ENCODE results near the gene GAP43. TPM values are rescaled to one million over a fixed set of nuclear protein-coding genes. Genes with fewer than 3 reads are reported as not detected.
"Not testable (repeated sequence)": the region's sequence is repeated elsewhere in the genome, so short reads cannot be mapped to it uniquely, and the experiment has no call there.

GAP43 gene
- total RNA-seq, 1 experiment from 2014 or later: 0.71 TPM

- no peak for DNase-seq (ENCODE audit: low read depth)
Measured at GRCh38 chr3:115698851-115699591, 75.7 kb downstream of the GAP43 start.

GRCh38 chr3:115699706-115700105 is 76.4 kb downstream of the GAP43 start:
- no peak for DNase-seq (ENCODE audit: low read depth)

GRCh38 chr3:115702598-115702997 is 79.3 kb downstream of the GAP43 start:
- no peak for DNase-seq (ENCODE audit: low read depth)

GRCh38 chr3:115704661-115705338 is 81.5 kb downstream of the GAP43 start:
- no peak for DNase-seq (ENCODE audit: low read depth)

- DNase-seq (ENCODE audit: low read depth): peak; percentile 28
Measured at GRCh38 chr3:115706311-115706829, 83.1 kb downstream of the GAP43 start.

GRCh38 chr3:115708540-115708939 is 85.2 kb downstream of the GAP43 start:
- DNase-seq (ENCODE audit: low read depth): no peak

- DNase-seq (ENCODE audit: low read depth): peak; percentile 18
Measured at GRCh38 chr3:115709093-115709492, 85.8 kb downstream of the GAP43 start.

- no peak for DNase-seq (ENCODE audit: low read depth)
Measured at GRCh38 chr3:115709931-115710330, 86.6 kb downstream of the GAP43 start.

- no peak for DNase-seq (ENCODE audit: low read depth)
Measured at GRCh38 chr3:115710799-115711198, 87.5 kb downstream of the GAP43 start.

- DNase-seq (ENCODE audit: low read depth): no peak
Measured at GRCh38 chr3:115712871-115713270, 89.6 kb downstream of the GAP43 start.

- DNase-seq (ENCODE audit: low read depth): no peak
Measured at GRCh38 chr3:115713284-115713683, 90.0 kb downstream of the GAP43 start.

- DNase-seq (ENCODE audit: low read depth): no peak
Measured at GRCh38 chr3:115715241-115715745, 92.0 kb downstream of the GAP43 start.

GRCh38 chr3:115720983-115721382 is 97.7 kb downstream of the GAP43 start:
- DNase-seq (ENCODE audit: low read depth): peak; percentile 30

- DNase-seq (ENCODE audit: low read depth): no peak
Measured at GRCh38 chr3:115725800-115726199, 102.5 kb downstream of the GAP43 start.

- DNase-seq (ENCODE audit: low read depth): no peak
Measured at GRCh38 chr3:115727135-115727534, 103.8 kb downstream of the GAP43 start.

GRCh38 chr3:115728013-115728412 is 104.7 kb downstream of the GAP43 start:
- DNase-seq (ENCODE audit: low read depth): no peak

- not testable (repeated sequence) for DNase-seq (ENCODE audit: low read depth)
Measured at GRCh38 chr3:115736341-115736740, 113.0 kb downstream of the GAP43 start.

GRCh38 chr3:115741650-115742049 is 118.3 kb downstream of the GAP43 start:
- DNase-seq (ENCODE audit: low read depth): no peak

GRCh38 chr3:115744516-115744915 is 121.2 kb downstream of the GAP43 start:
- DNase-seq (ENCODE audit: low read depth): peak; percentile 83

GRCh38 chr3:115752978-115753377 is 129.7 kb downstream of the GAP43 start:
- not testable (repeated sequence) for DNase-seq (ENCODE audit: low read depth)

- DNase-seq (ENCODE audit: low read depth): no peak
Measured at GRCh38 chr3:115758076-115758763, 134.9 kb downstream of the GAP43 start.

- no peak for DNase-seq (ENCODE audit: low read depth)
Measured at GRCh38 chr3:115760716-115761115, 137.4 kb downstream of the GAP43 start.
